Stimulated activated CD4-positive, alpha-beta T cell treated with anti-CD3 and anti-CD28 coated beads, Interleukin-15, amount 100 ng/mL, for 24 hours (primary cell): ENCODE results near the gene YTHDF1.

Source experiments
- DNase-seq: peaks from one replicate; pipeline ENCODE4 v3.0.0-alpha.2; 2020

The YTHDF1 gene

GRCh38 chr20:63204362-63204761 lies 11.6 kb downstream of the YTHDF1 start:
- DNase-seq: no peak

GRCh38 chr20:63202811-63203526 lies 13.0 kb downstream of the YTHDF1 start:
- no peak for DNase-seq

- DNase-seq: no peak
Observed at GRCh38 chr20:63202021-63202420, 13.9 kb downstream of the YTHDF1 start.

GRCh38 chr20:63198606-63199005 lies 17.3 kb downstream of the YTHDF1 start:
- no peak for DNase-seq

GRCh38 chr20:63196768-63197470 lies 19.0 kb downstream of the YTHDF1 start:
- DNase-seq: no peak

- DNase-seq: no peak
Observed at GRCh38 chr20:63194797-63195173, 21.1 kb downstream of the YTHDF1 start.

- DNase-seq: no peak
Observed at GRCh38 chr20:63194007-63194796, 21.7 kb downstream of the YTHDF1 start.

GRCh38 chr20:63192721-63193120 lies 23.2 kb downstream of the YTHDF1 start:
- DNase-seq: no peak

- DNase-seq: no peak
Observed at GRCh38 chr20:63191400-63191799, 24.5 kb downstream of the YTHDF1 start.

GRCh38 chr20:63190828-63191227 lies 25.1 kb downstream of the YTHDF1 start:
- no peak for DNase-seq

- DNase-seq: no peak
Observed at GRCh38 chr20:63189846-63190559, 25.9 kb downstream of the YTHDF1 start.

- DNase-seq: no peak
Observed at GRCh38 chr20:63189322-63189642, 26.6 kb downstream of the YTHDF1 start.

GRCh38 chr20:63188641-63189321 lies 27.1 kb downstream of the YTHDF1 start:
- DNase-seq: no peak

GRCh38 chr20:63188159-63188442 lies 27.8 kb downstream of the YTHDF1 start:
- no peak for DNase-seq

- DNase-seq: no peak
Observed at GRCh38 chr20:63187338-63188158, 28.4 kb downstream of the YTHDF1 start.

- no peak for DNase-seq
Observed at GRCh38 chr20:63186528-63187316, 29.2 kb downstream of the YTHDF1 start.

GRCh38 chr20:63186084-63186483 lies 29.8 kb downstream of the YTHDF1 start:
- DNase-seq: no peak

- DNase-seq: no peak
Observed at GRCh38 chr20:63185215-63185796, 30.6 kb downstream of the YTHDF1 start.

GRCh38 chr20:63183422-63184146 lies 32.3 kb downstream of the YTHDF1 start:
- DNase-seq: peak; percentile 72

- no peak for DNase-seq
Observed at GRCh38 chr20:63182946-63183415, 33.0 kb downstream of the YTHDF1 start.
